DMS 273 (cell line): ENCODE results near the gene CCS.
"Not testable (repeated sequence)": the region's sequence is repeated elsewhere in the genome, so short reads cannot be mapped to it uniquely, and the experiment has no call there.

Source experiments
- DNase-seq: peaks from one replicate; lab custom pipeline; 2025; ENCODE audit not compliant: unreplicated experiment; lab: John Stamatoyannopoulos, UW

Gene CCS

GRCh38 chr11:66625041-66625751 is 32.2 kb downstream of the CCS start:
- DNase-seq: no peak

GRCh38 chr11:66625752-66626149 is 32.8 kb downstream of the CCS start:
- no peak for DNase-seq

- DNase-seq: no peak
Measured at GRCh38 chr11:66626382-66626781, 33.4 kb downstream of the CCS start.

GRCh38 chr11:66626926-66627325 is 33.9 kb downstream of the CCS start:
- no peak for DNase-seq

GRCh38 chr11:66628061-66628603 is 35.1 kb downstream of the CCS start:
- DNase-seq: no peak

- no peak for DNase-seq
Measured at GRCh38 chr11:66629356-66629755, 36.4 kb downstream of the CCS start.

GRCh38 chr11:66631883-66632282 is 38.9 kb downstream of the CCS start:
- no peak for DNase-seq

- no peak for DNase-seq
Measured at GRCh38 chr11:66632952-66633351, 40.0 kb downstream of the CCS start.

- no peak for DNase-seq
Measured at GRCh38 chr11:66636411-66636810, 43.4 kb downstream of the CCS start.

GRCh38 chr11:66637557-66638176 is 44.7 kb downstream of the CCS start:
- DNase-seq: peak; percentile 67

GRCh38 chr11:66638177-66639065 is 45.4 kb downstream of the CCS start, which contains the start of gene RBM4:
TSS of gene RBM4 (plus strand) at chr11:66638703. CDS start at chr11:66639712, 1,009 bp downstream.
- DNase-seq: peak; percentile 99

GRCh38 chr11:66639066-66639813 is 46.3 kb downstream of the CCS start:
- peak; percentile 50 for DNase-seq

- DNase-seq: not testable (repeated sequence)
Measured at GRCh38 chr11:66639814-66640340, 46.9 kb downstream of the CCS start.

- no peak for DNase-seq
Measured at GRCh38 chr11:66641834-66642233, 48.8 kb downstream of the CCS start.

GRCh38 chr11:66643745-66644437 is 50.9 kb downstream of the CCS start:
- no peak for DNase-seq

GRCh38 chr11:66646828-66647227 is 53.8 kb downstream of the CCS start:
- no peak for DNase-seq

- DNase-seq: no peak
Measured at GRCh38 chr11:66649903-66650302, 56.9 kb downstream of the CCS start.

- no peak for DNase-seq
Measured at GRCh38 chr11:66651016-66651415, 58.0 kb downstream of the CCS start.

GRCh38 chr11:66652651-66653050 is 59.7 kb downstream of the CCS start:
- DNase-seq: no peak

GRCh38 chr11:66653123-66653522 is 60.1 kb downstream of the CCS start:
- no peak for DNase-seq
